Measurements from ENCODE around the gene SCARB1. TPM values are rescaled to one million over a fixed set of nuclear protein-coding genes. Genes with fewer than 3 reads are reported as not detected.
"Not testable (repeated sequence)": the region's sequence is repeated elsewhere in the genome, so short reads cannot be mapped to it uniquely, and the experiment has no call there.

The SCARB1 gene, protein sequence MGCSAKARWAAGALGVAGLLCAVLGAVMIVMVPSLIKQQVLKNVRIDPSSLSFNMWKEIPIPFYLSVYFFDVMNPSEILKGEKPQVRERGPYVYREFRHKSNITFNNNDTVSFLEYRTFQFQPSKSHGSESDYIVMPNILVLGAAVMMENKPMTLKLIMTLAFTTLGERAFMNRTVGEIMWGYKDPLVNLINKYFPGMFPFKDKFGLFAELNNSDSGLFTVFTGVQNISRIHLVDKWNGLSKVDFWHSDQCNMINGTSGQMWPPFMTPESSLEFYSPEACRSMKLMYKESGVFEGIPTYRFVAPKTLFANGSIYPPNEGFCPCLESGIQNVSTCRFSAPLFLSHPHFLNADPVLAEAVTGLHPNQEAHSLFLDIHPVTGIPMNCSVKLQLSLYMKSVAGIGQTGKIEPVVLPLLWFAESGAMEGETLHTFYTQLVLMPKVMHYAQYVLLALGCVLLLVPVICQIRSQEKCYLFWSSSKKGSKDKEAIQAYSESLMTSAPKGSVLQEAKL
- 10 to 100 TPM; 15.3 to 55.3 (median 29.7) TPM for total RNA-seq

DNA sequence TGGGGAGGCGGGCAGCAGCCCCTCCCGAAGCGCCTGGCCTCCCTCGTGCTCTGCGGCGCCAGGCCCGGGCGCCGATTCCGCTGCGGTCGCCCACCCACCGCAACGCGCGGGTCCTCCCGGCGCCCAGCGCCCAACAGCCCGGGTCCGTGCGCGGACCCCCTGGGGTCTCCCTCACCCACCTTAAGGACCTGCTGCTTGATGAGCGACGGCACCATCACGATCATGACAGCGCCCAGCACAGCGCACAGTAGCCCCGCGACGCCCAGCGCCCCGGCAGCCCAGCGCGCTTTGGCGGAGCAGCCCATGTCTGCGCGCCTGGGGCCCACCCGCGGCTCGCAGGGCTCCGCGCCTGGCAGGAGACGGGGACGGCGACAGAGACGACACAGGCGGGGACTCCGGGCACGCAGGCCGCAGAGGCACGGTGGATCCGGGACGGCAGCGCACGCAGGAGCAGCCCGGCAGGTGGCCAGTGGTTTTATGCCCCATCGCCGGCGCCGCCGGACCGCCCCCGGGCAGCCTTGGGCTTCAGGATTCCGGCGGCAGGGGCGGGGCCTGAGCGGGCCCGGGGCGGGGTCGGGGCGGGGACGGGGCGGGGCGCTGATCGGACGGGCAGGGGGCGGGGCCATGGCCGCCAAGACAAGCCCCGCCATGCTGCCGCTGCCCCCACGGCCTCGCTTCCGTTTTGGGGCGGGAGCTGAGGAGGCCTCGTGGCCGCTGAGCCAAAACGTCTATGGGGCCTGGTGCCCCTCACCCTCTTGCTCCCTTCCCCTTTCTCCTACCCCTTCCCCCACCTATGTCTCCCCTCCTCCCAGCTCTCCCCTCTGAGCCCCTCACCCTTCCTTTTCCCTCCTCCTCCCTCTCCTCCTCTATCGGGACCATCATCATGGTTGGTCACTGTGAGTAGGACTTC is at the start of gene SCARB1:
Gene SCARB1, minus strand, starts transcription at position 449 of the 910 bp plus-strand sequence. Its CDS starts 144 bp downstream, at position 305.
- 1 to 2% methylated on average over 41 to 52 of the region's 89 CpGs for WGBS, 2 donors
- TF ChIP-seq EP300 (IDR thresholded peaks at IDR 0.05) (peak in 1 of 2 donors; percentile 82), POLR2A (IDR thresholded peaks at IDR 0.05) (peak in 1 of 2 donors; percentile 76)
- TF ChIP-seq, protein P1, sequence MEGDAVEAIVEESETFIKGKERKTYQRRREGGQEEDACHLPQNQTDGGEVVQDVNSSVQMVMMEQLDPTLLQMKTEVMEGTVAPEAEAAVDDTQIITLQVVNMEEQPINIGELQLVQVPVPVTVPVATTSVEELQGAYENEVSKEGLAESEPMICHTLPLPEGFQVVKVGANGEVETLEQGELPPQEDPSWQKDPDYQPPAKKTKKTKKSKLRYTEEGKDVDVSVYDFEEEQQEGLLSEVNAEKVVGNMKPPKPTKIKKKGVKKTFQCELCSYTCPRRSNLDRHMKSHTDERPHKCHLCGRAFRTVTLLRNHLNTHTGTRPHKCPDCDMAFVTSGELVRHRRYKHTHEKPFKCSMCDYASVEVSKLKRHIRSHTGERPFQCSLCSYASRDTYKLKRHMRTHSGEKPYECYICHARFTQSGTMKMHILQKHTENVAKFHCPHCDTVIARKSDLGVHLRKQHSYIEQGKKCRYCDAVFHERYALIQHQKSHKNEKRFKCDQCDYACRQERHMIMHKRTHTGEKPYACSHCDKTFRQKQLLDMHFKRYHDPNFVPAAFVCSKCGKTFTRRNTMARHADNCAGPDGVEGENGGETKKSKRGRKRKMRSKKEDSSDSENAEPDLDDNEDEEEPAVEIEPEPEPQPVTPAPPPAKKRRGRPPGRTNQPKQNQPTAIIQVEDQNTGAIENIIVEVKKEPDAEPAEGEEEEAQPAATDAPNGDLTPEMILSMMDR (IDR thresholded peaks at IDR 0.05) = peak in 2 of 5 experiments; percentile 18 to 20
- H3K4me3 ChIP-seq = peak within 1 kb of the TSS; percentile 48 to 73 (median 60)

DNA sequence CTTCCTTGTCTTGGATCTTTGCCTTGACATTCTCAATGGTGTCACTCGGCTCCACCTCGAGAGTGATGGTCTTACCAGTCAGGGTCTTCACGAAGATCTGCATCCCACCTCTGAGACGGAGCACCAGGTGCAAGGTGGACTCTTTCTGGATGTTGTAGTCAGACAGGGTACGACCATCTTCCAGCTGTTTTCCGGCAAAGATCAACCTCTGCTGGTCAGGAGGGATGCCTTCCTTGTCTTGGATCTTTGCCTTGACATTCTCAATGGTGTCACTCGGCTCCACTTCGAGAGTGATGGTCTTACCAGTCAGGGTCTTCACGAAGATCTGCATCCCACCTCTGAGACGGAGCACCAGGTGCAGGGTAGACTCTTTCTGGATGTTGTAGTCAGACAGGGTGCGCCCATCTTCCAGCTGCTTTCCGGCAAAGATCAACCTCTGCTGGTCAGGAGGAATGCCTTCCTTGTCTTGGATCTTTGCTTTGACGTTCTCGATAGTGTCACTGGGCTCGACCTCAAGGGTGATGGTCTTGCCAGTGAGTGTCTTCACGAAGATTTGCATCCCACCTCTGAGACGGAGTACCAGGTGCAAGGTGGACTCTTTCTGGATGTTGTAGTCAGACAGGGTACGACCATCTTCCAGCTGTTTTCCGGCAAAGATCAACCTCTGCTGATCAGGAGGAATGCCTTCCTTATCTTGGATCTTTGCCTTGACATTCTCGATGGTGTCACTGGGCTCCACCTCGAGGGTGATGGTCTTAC is 49.0 kb upstream of the SCARB1 start:
- Histone ChIP-seq H3K4me1 (peaks cover 0 to 55% (median 37%) of the 10 kb centered on the region in 4 donors), H3K4me3 (peak overlapping the region; percentile 64 to 93 (median 80)), H3K36me3 (peaks cover 0 to 28% (median 0%) of the 10 kb centered on the region in 3 donors), H3K27ac (peak overlapping the region in 3 of 4 donors; percentile 97 to 100 (median 100))
- not testable (repeated sequence) for DNase-seq (ENCODE audit: low spot score in 2 of 2); H3K9me3 ChIP-seq; H3K27me3 ChIP-seq
- TF ChIP-seq EP300 (IDR thresholded peaks at IDR 0.05) = peak in 1 of 2 donors; percentile 73
- 63 to 65% methylated on average over 12 to 19 of the region's 21 CpGs for WGBS, 2 donors

More for the DNA sequence above, at the start of gene SCARB1:
- Histone ChIP-seq H3K4me1 (peaks cover 0 to 42% (median 11%) of the 10 kb centered on the region in 4 donors), H3K9me3 (no peaks in the 10 kb centered on the region), H3K36me3 (peaks cover 0 to 6% (median 0%) of the 10 kb centered on the region in 3 donors), H3K27ac (peak within 1 kb of the TSS; percentile 37 to 82 (median 80)), H3K27me3 (no peaks in the 10 kb centered on the region)
- peak; percentile 66 to 71 for DNase-seq (ENCODE audit: low spot score in 2 of 2)

DNA sequence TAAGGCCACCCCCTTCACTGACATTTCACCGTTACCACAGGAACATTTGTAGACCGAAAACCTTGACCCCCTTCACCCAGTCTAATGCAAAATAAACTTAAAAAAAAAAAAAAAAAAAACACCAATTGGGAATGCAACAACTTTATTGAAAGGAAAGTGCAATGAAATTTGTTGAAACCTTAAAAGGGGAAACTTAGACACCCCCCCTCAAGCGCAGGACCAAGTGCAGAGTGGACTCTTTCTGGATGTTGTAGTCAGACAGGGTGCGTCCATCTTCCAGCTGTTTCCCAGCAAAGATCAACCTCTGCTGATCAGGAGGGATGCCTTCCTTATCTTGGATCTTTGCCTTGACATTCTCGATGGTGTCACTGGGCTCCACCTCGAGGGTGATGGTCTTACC is 47.9 kb upstream of the SCARB1 start:
- H3K27me3 ChIP-seq; DNase-seq (ENCODE audit: low spot score in 2 of 2); H3K9me3 ChIP-seq: not testable (repeated sequence)
- Histone ChIP-seq H3K4me3 (peak overlapping the region in 2 of 4 donors; percentile 32 to 33), H3K27ac (peak overlapping the region in 3 of 4 donors; percentile 50 to 63 (median 61)), H3K4me1 (peaks cover 0 to 56% (median 34%) of the 10 kb centered on the region in 4 donors), H3K36me3 (peaks cover 0 to 28% (median 0%) of the 10 kb centered on the region in 3 donors)
- WGBS, 2 donors = 56 to 63% methylated on average over 6 of the region's 6 CpGs

DNA sequence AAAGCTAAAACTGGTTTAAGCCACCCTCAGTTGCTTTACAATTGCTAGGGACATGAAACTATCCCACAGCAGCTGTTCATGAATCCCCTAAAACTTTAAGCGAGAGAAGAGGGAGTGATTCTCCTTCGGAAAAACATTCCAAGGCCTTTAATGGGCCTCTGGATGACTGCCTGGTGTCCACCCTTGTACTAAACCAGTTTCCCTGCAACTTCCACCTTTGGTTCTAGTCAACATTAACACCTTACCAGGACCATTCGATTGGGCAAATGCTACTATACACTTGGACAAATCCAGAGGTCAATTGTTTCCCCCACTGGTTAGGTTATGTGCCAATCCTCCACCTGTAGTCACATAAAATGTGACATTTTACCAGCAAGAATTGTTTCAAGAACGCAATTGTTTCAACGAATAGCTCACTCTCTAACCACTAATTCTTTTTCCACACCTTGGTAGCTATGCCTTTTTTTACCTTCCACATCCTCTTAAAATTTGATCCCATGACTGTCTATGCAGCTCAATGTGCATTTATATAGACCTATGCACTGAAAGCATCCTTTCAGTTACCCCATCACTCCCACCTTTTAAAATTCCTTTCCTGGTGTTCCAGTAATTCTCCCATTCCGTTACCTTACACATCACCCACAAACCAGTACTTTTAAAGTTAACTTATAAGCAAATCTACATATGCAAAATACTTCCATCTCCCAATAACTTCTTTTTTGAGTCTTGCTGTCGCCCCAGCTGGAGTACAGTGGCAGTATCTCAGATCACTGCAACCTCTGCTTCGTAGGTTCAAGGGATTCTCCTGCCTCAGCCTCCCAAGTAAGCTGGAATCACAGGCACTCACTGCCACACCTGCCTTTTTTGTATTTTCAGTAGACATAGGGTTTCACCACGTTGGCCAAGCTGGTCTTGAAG is 47.2 kb upstream of the SCARB1 start:
- Histone ChIP-seq H3K27me3 (no peaks in the 10 kb centered on the region), H3K4me3 (peak overlapping the region in 2 of 4 donors; percentile 13 to 33), H3K27ac (peak overlapping the region in 3 of 4 donors; percentile 50 to 63 (median 61)), H3K9me3 (no peaks in the 10 kb centered on the region), H3K4me1 (peaks cover 0 to 56% (median 30%) of the 10 kb centered on the region in 4 donors), H3K36me3 (peaks cover 0 to 28% (median 0%) of the 10 kb centered on the region in 3 donors)
- peak in 1 of 2 donors; percentile 28 for TF ChIP-seq POLR2A (IDR thresholded peaks at IDR 0.05)
- TF ChIP-seq, protein P1 (IDR thresholded peaks at IDR 0.05) = no peak
- TF ChIP-seq EP300 (IDR thresholded peaks at IDR 0.05) = peak in 1 of 2 donors; percentile 85
- 57% methylated on average over 9 of the region's 9 CpGs for WGBS, 2 donors
- peak in 1 of 2 donors; percentile 41 for DNase-seq (ENCODE audit: low spot score in 2 of 2)

Measured in tibial nerve (tissue), 4 donors.